Subcutaneous adipose tissue (tissue), 4 donors: Measurements from ENCODE around the gene CD164L2. TPM values are rescaled to one million over a fixed set of nuclear protein-coding genes. Genes with fewer than 3 reads are reported as not detected.

Source experiments
- CTCF ChIP-seq: fragments of 450-650 bp; IDR thresholded peaks from one replicate; pipeline ENCODE4 v1.5.1; 2016; ENCODE audit warnings: low read depth, mild to moderate bottlenecking, control low read depth, antibody characterized with exemption, moderate library complexity
- total RNA-seq, 4 donors: library from RNA; depleted of rRNA; stranded (reverse); fragments of >200 nt; gene quantifications; one replicate each; pipeline ENCODE4 v1.1.0, GENCODE V29; 2016

The CD164L2 gene
- total RNA-seq, 4 donors from 2014 or later = not detected

GRCh38 chr1:27361553-27361952 is 21.6 kb downstream of the CD164L2 start:
- TF ChIP-seq CTCF = no peak

- TF ChIP-seq CTCF = no peak
Measured at GRCh38 chr1:27361044-27361402, 22.1 kb downstream of the CD164L2 start.

- TF ChIP-seq CTCF = no peak
Measured at GRCh38 chr1:27360159-27361043, 22.7 kb downstream of the CD164L2 start.

- no peak for TF ChIP-seq CTCF
Measured at GRCh38 chr1:27359822-27360158, 23.3 kb downstream of the CD164L2 start.

GRCh38 chr1:27358928-27359313 is 24.2 kb downstream of the CD164L2 start:
- no peak for TF ChIP-seq CTCF

GRCh38 chr1:27358038-27358927 is 24.9 kb downstream of the CD164L2 start:
- TF ChIP-seq CTCF = no peak

- TF ChIP-seq CTCF = no peak
Measured at GRCh38 chr1:27357281-27358037, 25.7 kb downstream of the CD164L2 start.
